ENCODE measurements around the gene AGR2.

The AGR2 gene

DNA sequence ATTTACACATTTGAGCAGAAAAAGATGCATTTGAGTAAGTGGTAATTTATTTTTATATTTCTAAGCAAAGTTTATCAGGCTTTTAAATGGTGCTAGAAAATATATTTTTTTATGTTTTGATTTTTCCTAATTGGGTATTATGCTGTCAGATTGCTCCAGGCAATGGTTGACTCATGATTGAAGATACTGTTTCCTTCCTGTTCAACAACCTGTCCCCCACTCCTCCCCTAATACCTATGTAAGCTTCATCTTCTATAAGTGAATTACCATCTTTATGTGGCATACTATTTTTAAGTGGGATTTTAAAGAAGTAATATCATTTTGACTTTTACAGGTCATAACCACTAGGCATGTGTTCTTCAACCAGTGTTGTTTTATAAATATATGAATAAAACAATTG, 29.8 kb downstream of the AGR2 start:
- no peak overlapping the region for H3K4me3 ChIP-seq (ENCODE audit: low read depth in 1 of 2, low read length in 2 of 2)
- H3K79me2 ChIP-seq (ENCODE audit: insufficient read depth, low read length): no peaks in the 10 kb centered on the region
- no peaks in the 10 kb centered on the region for H3K4me1 ChIP-seq (ENCODE audit: insufficient read depth, low read length)
- H3K27ac ChIP-seq (ENCODE audit: low read length): no peak overlapping the region
- no peak overlapping the region for H2AFZ ChIP-seq (ENCODE audit: low read depth, low read length)
- no peak overlapping the region for H3K9ac ChIP-seq (ENCODE audit: low read depth, low read length)
- H3K27me3 ChIP-seq (ENCODE audit: insufficient read depth, low read length, poor library complexity): no peaks in the 10 kb centered on the region
- H3K9me3 ChIP-seq (ENCODE audit: insufficient read depth, low read length, severe bottlenecking): no peaks in the 10 kb centered on the region
- H3K4me2 ChIP-seq (ENCODE audit: insufficient read depth, low read length): no peak overlapping the region
- H3K36me3 ChIP-seq (ENCODE audit: insufficient read depth, low read length): no peaks in the 10 kb centered on the region
- no peak for TF ChIP-seq EZH2 (IDR thresholded peaks at IDR 0.05; ENCODE audit: borderline replicate concordance, low read depth, low read length, severe bottlenecking)
- TF ChIP-seq, protein P1, sequence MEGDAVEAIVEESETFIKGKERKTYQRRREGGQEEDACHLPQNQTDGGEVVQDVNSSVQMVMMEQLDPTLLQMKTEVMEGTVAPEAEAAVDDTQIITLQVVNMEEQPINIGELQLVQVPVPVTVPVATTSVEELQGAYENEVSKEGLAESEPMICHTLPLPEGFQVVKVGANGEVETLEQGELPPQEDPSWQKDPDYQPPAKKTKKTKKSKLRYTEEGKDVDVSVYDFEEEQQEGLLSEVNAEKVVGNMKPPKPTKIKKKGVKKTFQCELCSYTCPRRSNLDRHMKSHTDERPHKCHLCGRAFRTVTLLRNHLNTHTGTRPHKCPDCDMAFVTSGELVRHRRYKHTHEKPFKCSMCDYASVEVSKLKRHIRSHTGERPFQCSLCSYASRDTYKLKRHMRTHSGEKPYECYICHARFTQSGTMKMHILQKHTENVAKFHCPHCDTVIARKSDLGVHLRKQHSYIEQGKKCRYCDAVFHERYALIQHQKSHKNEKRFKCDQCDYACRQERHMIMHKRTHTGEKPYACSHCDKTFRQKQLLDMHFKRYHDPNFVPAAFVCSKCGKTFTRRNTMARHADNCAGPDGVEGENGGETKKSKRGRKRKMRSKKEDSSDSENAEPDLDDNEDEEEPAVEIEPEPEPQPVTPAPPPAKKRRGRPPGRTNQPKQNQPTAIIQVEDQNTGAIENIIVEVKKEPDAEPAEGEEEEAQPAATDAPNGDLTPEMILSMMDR (IDR thresholded peaks at IDR 0.05; ENCODE audit: borderline replicate concordance, extremely low read depth, low read length, poor library complexity, severe bottlenecking): no peak
- DNase-seq (no peak), ATAC-seq (ENCODE audit: insufficient read depth, low read depth) (no peak)
- no peaks in the 10 kb centered on the region for H4K20me1 ChIP-seq (ENCODE audit: insufficient read depth, low read length)

DNA sequence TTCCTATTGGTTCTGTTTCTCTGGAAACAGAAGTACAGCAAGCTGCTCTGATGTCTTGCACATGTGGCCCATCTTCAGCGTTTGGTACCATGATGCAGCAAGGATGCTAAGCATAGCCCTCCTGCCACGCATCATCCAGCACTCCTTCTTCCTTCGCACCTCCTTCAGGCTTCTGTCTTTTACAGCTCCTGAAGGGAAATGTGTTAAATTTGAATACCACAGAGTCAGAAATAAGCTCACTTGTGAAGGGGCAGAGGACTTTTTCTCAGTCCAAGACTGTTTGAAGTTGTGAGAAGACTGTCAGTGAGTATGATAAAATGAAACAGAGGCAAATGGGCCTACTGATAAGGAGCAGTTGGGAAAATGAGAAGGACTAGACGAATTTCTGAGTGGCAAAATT, 30.5 kb downstream of the AGR2 start:
- Histone ChIP-seq H3K4me1 (ENCODE audit: insufficient read depth, low read length) (no peaks in the 10 kb centered on the region), H3K4me3 (ENCODE audit: low read depth in 1 of 2, low read length in 2 of 2) (no peak overlapping the region), H3K27ac (ENCODE audit: low read length) (no peak overlapping the region), H2AFZ (ENCODE audit: low read depth, low read length) (no peak overlapping the region), H3K36me3 (ENCODE audit: insufficient read depth, low read length) (no peaks in the 10 kb centered on the region), H3K27me3 (ENCODE audit: insufficient read depth, low read length, poor library complexity) (no peaks in the 10 kb centered on the region), H4K20me1 (ENCODE audit: insufficient read depth, low read length) (no peaks in the 10 kb centered on the region), H3K4me2 (ENCODE audit: insufficient read depth, low read length) (no peak overlapping the region), H3K9me3 (ENCODE audit: insufficient read depth, low read length, severe bottlenecking) (no peaks in the 10 kb centered on the region), H3K9ac (ENCODE audit: low read depth, low read length) (no peak overlapping the region), H3K79me2 (ENCODE audit: insufficient read depth, low read length) (no peaks in the 10 kb centered on the region)
- TF ChIP-seq, protein P1 (IDR thresholded peaks at IDR 0.05; ENCODE audit: borderline replicate concordance, extremely low read depth, low read length, poor library complexity, severe bottlenecking): no peak
- TF ChIP-seq EZH2 (IDR thresholded peaks at IDR 0.05; ENCODE audit: borderline replicate concordance, low read depth, low read length, severe bottlenecking): no peak
- no peak for ATAC-seq (ENCODE audit: insufficient read depth, low read depth)
- DNase-seq: no peak

GRCh38 chr7:16773884-16774283, 30.9 kb downstream of the AGR2 start:
- H3K79me2 ChIP-seq (ENCODE audit: insufficient read depth, low read length): no peaks in the 10 kb centered on the region
- H3K4me1 ChIP-seq (ENCODE audit: insufficient read depth, low read length): no peaks in the 10 kb centered on the region
- H2AFZ ChIP-seq (ENCODE audit: low read depth, low read length): no peak overlapping the region
- no peaks in the 10 kb centered on the region for H3K36me3 ChIP-seq (ENCODE audit: insufficient read depth, low read length)
- H3K4me2 ChIP-seq (ENCODE audit: insufficient read depth, low read length): no peak overlapping the region
- no peak overlapping the region for H3K9ac ChIP-seq (ENCODE audit: low read depth, low read length)
- no peak for TF ChIP-seq EZH2 (IDR thresholded peaks at IDR 0.05; ENCODE audit: borderline replicate concordance, low read depth, low read length, severe bottlenecking)
- TF ChIP-seq, protein P1 (IDR thresholded peaks at IDR 0.05; ENCODE audit: borderline replicate concordance, extremely low read depth, low read length, poor library complexity, severe bottlenecking): no peak
- no peak overlapping the region for H3K4me3 ChIP-seq (ENCODE audit: low read depth in 1 of 2, low read length in 2 of 2)
- no peak overlapping the region for H3K27ac ChIP-seq (ENCODE audit: low read length)
- no peaks in the 10 kb centered on the region for H3K27me3 ChIP-seq (ENCODE audit: insufficient read depth, low read length, poor library complexity)
- H3K9me3 ChIP-seq (ENCODE audit: insufficient read depth, low read length, severe bottlenecking): no peaks in the 10 kb centered on the region
- DNase-seq: no peak
- H4K20me1 ChIP-seq (ENCODE audit: insufficient read depth, low read length): no peaks in the 10 kb centered on the region
- no peak for ATAC-seq (ENCODE audit: insufficient read depth, low read depth)

GRCh38 chr7:16773326-16773725, 31.5 kb downstream of the AGR2 start:
- Histone ChIP-seq H2AFZ (ENCODE audit: low read depth, low read length) (no peak overlapping the region), H3K27me3 (ENCODE audit: insufficient read depth, low read length, poor library complexity) (no peaks in the 10 kb centered on the region), H3K4me1 (ENCODE audit: insufficient read depth, low read length) (no peaks in the 10 kb centered on the region), H3K9me3 (ENCODE audit: insufficient read depth, low read length, severe bottlenecking) (no peaks in the 10 kb centered on the region), H3K27ac (ENCODE audit: low read length) (no peak overlapping the region), H3K79me2 (ENCODE audit: insufficient read depth, low read length) (no peaks in the 10 kb centered on the region), H4K20me1 (ENCODE audit: insufficient read depth, low read length) (no peaks in the 10 kb centered on the region), H3K4me2 (ENCODE audit: insufficient read depth, low read length) (no peak overlapping the region), H3K36me3 (ENCODE audit: insufficient read depth, low read length) (no peaks in the 10 kb centered on the region), H3K4me3 (ENCODE audit: low read depth in 1 of 2, low read length in 2 of 2) (no peak overlapping the region), H3K9ac (ENCODE audit: low read depth, low read length) (no peak overlapping the region)
- no peak for TF ChIP-seq EZH2 (IDR thresholded peaks at IDR 0.05; ENCODE audit: borderline replicate concordance, low read depth, low read length, severe bottlenecking)
- TF ChIP-seq, protein P1 (IDR thresholded peaks at IDR 0.05; ENCODE audit: borderline replicate concordance, extremely low read depth, low read length, poor library complexity, severe bottlenecking): no peak
- ATAC-seq (ENCODE audit: insufficient read depth, low read depth) (no peak), DNase-seq (no peak)

Data from DND-41 (cell line).